GM12878 (cell line): ENCODE data around the gene ASIC1. TPM values are rescaled to one million over a fixed set of nuclear protein-coding genes. Genes with fewer than 3 reads are reported as not detected.
A peak's percentile ranks its signal among the peaks of the same experiment; 100 is the strongest.

Source experiments
- ATAC-seq: fragments of 200-7000 bp; cut with Tn5 transposase; 3 replicates; pipeline ENCODE4 v1.9.1; 2020; ENCODE audit warnings: mild to moderate bottlenecking, moderate library complexity
- BruUV-seq: library from RNA; stranded (reverse); fragments of 400-500 nt; replicated peaks from 2 replicates; lab custom pipeline; 2021; lab: Mats Ljungman, UMichigan
- CTCF ChIA-PET: fragments of 300-600 bp; sonication (Branson Sonifier 250); formaldehyde crosslinking; extraction: SDS; loops from one replicate; lab custom pipeline; 2021; ENCODE audit warnings: inconsistent platforms; lab: Yijun Ruan, JAX
- POLR2A ChIA-PET: fragments of 350-600 bp; formaldehyde crosslinking; extraction: SDS; loops from one replicate; lab custom pipeline; 2021; ENCODE audit warnings: inconsistent platforms; lab: Charles Lee
- RAD21 ChIA-PET: fragments of 300-600 bp; sonication (Branson Sonifier 250); formaldehyde crosslinking; loops from one replicate; lab custom pipeline; 2023; ENCODE audit warnings: antibody characterized with exemption; ENCODE audit not compliant: unreplicated experiment; lab: Charles Lee
- SMC1A ChIA-PET: fragments of 300-600 bp; sonication (Branson Sonifier 250); formaldehyde crosslinking; loops from one replicate; lab custom pipeline; 2023; ENCODE audit not compliant: unreplicated experiment, uncharacterized antibody; lab: Charles Lee
- DNase-seq: peaks from one replicate; pipeline ENCODE4 v3.0.0-alpha.2; 2011; ENCODE audit warnings: low read depth, low spot score
- FAIRE-seq: peaks from 3 replicates; lab custom pipeline; 2011; peaks lifted over from hg19 to GRCh38; lab: Jason Lieb, UNC
- H2AFZ ChIP-seq: 2 replicates; pipeline ENCODE4 v1.6.0; 2011; ENCODE audit warnings: low read depth, low read length, control low read depth; ENCODE audit not compliant: control insufficient read depth
- H3K27ac ChIP-seq: 2 replicates; pipeline ENCODE4 v1.5.1; 2011; ENCODE audit warnings: control low read depth; ENCODE audit not compliant: control insufficient read depth, insufficient read depth
- H3K27me3 ChIP-seq, 2 experiments: replicated peaks in 1 of 2; 2 replicates each; pipeline versions ENCODE4 v1.6.0 to v1.6.1; 2011; ENCODE audit warnings: low read length in 1 of 2; ENCODE audit not compliant: control insufficient read depth in 2 of 2, insufficient read depth in 2 of 2
- H3K36me3 ChIP-seq, 2 experiments: 2 replicates each; pipeline ENCODE4 v1.5.1; 2011; ENCODE audit warnings: low read length in 1 of 2; ENCODE audit not compliant: control insufficient read depth in 2 of 2, insufficient read depth in 2 of 2
- H3K4me1 ChIP-seq: 2 replicates; pipeline ENCODE4 v1.6.1; 2011; ENCODE audit warnings: mild to moderate bottlenecking, low read length, moderate library complexity, mixed read lengths; ENCODE audit not compliant: control insufficient read depth, insufficient read depth
- H3K4me2 ChIP-seq: 2 replicates; pipeline ENCODE4 v1.6.0; 2011; ENCODE audit warnings: control low read depth; ENCODE audit not compliant: control insufficient read depth, insufficient read depth
- H3K4me3 ChIP-seq: fragments of 200-600 bp; sonication (generic); 2 replicates; pipeline ENCODE4 v1.5.1; 2016
- H3K79me2 ChIP-seq: 2 replicates; pipeline ENCODE4 v1.6.0; 2011; ENCODE audit warnings: low read length; ENCODE audit not compliant: control insufficient read depth, insufficient read depth
- H3K9ac ChIP-seq: 2 replicates; pipeline ENCODE4 v1.8.0; 2011; ENCODE audit warnings: low read length, control low read depth, mixed read lengths; ENCODE audit not compliant: control insufficient read depth, insufficient read depth
- H3K9me3 ChIP-seq: replicated peaks from 3 replicates; pipeline ENCODE4 v1.5.1; 2011; ENCODE audit warnings: mild to moderate bottlenecking, low read length; ENCODE audit not compliant: control insufficient read depth, insufficient read depth
- H4K20me1 ChIP-seq: 2 replicates; pipeline ENCODE4 v1.6.0; 2011; ENCODE audit not compliant: control insufficient read depth, insufficient read depth
- GABPA ChIP-seq: IDR thresholded peaks from 2 replicates; pipeline ENCODE4 v1.6.1; 2014; ENCODE audit warnings: antibody characterized with exemption, low read depth, mild to moderate bottlenecking, inconsistent platforms
- MLLT1 ChIP-seq: fragments of 450-650 bp; IDR thresholded peaks from 2 replicates; pipeline ENCODE4 v1.6.1; 2016; ENCODE audit warnings: mild to moderate bottlenecking
- PBX3 ChIP-seq: IDR thresholded peaks from 2 replicates; pipeline ENCODE4 v1.6.1; 2011; ENCODE audit warnings: mild to moderate bottlenecking, low read depth, low read length, moderate library complexity; ENCODE audit not compliant: insufficient replicate concordance
- ZNF687 ChIP-seq: fragments of 450-650 bp; IDR thresholded peaks from 2 replicates; pipeline ENCODE4 v1.6.1; 2017; ENCODE audit warnings: mild to moderate bottlenecking, moderate library complexity
- WGBS: methylation state at CpG from one replicate; pipeline ENCODE4 v1.1.6; 2016; ENCODE audit warnings: low lambda C conversion rate; ENCODE audit not compliant: insufficient replicate concordance, insufficient coverage; ENCODE audit errors: missing lambda C conversion rate; 5-methylcytosine and 5-hydroxymethylcytosine counted together
- in situ Hi-C: fragments of 300-500 bp; cut with MboI; formaldehyde crosslinking; loops from 9 replicates; pipeline ENCODE4 v1.14.3; 2018; ENCODE audit warnings: mixed read lengths
- intact Hi-C: fragments of 100-400 bp; cut with micrococcal nuclease; formaldehyde crosslinking; loops from one replicate; pipeline ENCODE4 v1.14.2; 2022; ENCODE audit not compliant: unreplicated experiment
- polyA plus RNA-seq, 11 experiments: library from polyadenylated mRNA; depleted of rRNA in 4 of 11; unstranded in 6 of 11; stranded (reverse) in 5 of 11; fragments of >200 nt; fragmentation: Nextera tagmentation in 4 of 11; fragmentation: Illumina TruSeq in 1 of 11; extraction: Ambion mirVana in 4 of 11; extraction: Trizol in 1 of 11; gene quantifications; 1 replicate in 1 of 11; 2 replicates in 10 of 11; pipeline versions ENCODE4 v1.2.1 to v1.2.3, GENCODE V29; 2011 to 2016; ENCODE audit warnings: inconsistent platforms in 2 of 11, missing spikeins in 2 of 11, low read depth in 1 of 11
- total RNA-seq, 4 experiments: library from RNA; depleted of rRNA in 3 of 4; stranded (reverse); fragments of >200 nt in 3 of 4; fragmentation: Illumina TruSeq in 1 of 4; extraction: Trizol in 1 of 4; gene quantifications; 2 replicates each; pipeline versions ENCODE4 v1.2.1 to v1.2.3, GENCODE V29; 2013 to 2021

ASIC1 gene
- total and polyA plus RNA-seq, 10 of the 15 experiments (the other 5 are each of a cell fraction or from before 2014, with no cell fraction given) = 0.02 to 0.28 (median 0.21) TPM; not detected in 4

- DNase-seq (no peak), ATAC-seq (no peak), FAIRE-seq (no peak)
- Histone ChIP-seq H3K9ac (peak overlapping the region; percentile 91; the same call in 1 of the 2 replicates), H3K4me1 (0 out of 2 replicates have a peak, but pooled peaks cover 3% of the 10 kb centered on the region), H3K79me2 (peaks cover 58% of the 10 kb centered on the region), H3K27me3 (no peaks in the 10 kb centered on the region), H3K4me2 (peak overlapping the region; percentile 58; the same call in 1 of the 2 replicates), H3K27ac (no peak overlapping the region), H4K20me1 (no peaks in the 10 kb centered on the region), H3K9me3 (no peaks in the 10 kb centered on the region), H3K4me3 (peak overlapping the region; percentile 96), H2AFZ (0 out of 2 replicates have a peak overlapping the region, but pooled peaks have one; percentile 91), H3K36me3 (no peaks in the 10 kb centered on the region; a peak in 1 of 4 replicates)
- intact Hi-C loops (no loop called here), in situ Hi-C loops (no loop called here)
- ChIA-PET CTCF (interaction anchor here (2.3 to 15.2 kb wide), 2 partner anchors 14 to 61 kb away, joined by 10 to 114 read pairs; partner anchors contain the start of gene SMARCD1), RAD21 (interaction anchor here (0.6 kb wide), 1 partner anchor 56 kb away, joined by 3 read pairs; no protein-coding TSS in a partner anchor), POLR2A (interaction anchor here (0.6 to 1.9 kb wide), 4 partner anchors 15 to 377 kb away, joined by 3 to 5 read pairs (median 4); partner anchors contain the start of genes CERS5 and LARP4), SMC1A (interaction anchor here (1.0 to 1.6 kb wide), 2 partner anchors 10 kb away, joined by 3 to 4 read pairs; no protein-coding TSS in a partner anchor)
- no TSS peak for BruUV-seq
- TF ChIP-seq GABPA (no peak), MLLT1 (0 out of 2 replicates have a peak, but pooled peaks have one; percentile 63)
- 82% methylated on average over 8 of the region's 8 CpGs for WGBS
Observed at GRCh38 chr12:50024227-50024626, 33.2 kb upstream of the ASIC1 start.

GRCh38 chr12:50024805-50025186 is 32.6 kb upstream of the ASIC1 start:
- in situ Hi-C loops (no loop called here), intact Hi-C loops (no loop called here)
- Histone ChIP-seq H4K20me1 (no peaks in the 10 kb centered on the region), H3K36me3 (no peaks in the 10 kb centered on the region; a peak in 1 of 4 replicates), H3K27me3 (no peaks in the 10 kb centered on the region), H2AFZ (peak overlapping the region; percentile 91), H3K9me3 (no peaks in the 10 kb centered on the region), H3K79me2 (peaks cover 53% of the 10 kb centered on the region), H3K4me3 (peak overlapping the region; percentile 96), H3K27ac (peak overlapping the region; percentile 71), H3K4me2 (peak overlapping the region; percentile 58), H3K4me1 (0 out of 2 replicates have a peak, but pooled peaks cover 3% of the 10 kb centered on the region), H3K9ac (peak overlapping the region; percentile 91)
- ATAC-seq = peak; percentile 56
- FAIRE-seq = no peak
- TSS peak; percentile 61 for BruUV-seq
- CTCF ChIA-PET = interaction anchor here (1.2 to 15.2 kb wide), 10 partner anchors 9 to 677 kb away, joined by 3 to 114 read pairs (median 5); partner anchors contain the start of genes COX14 and SMARCD1
- POLR2A ChIA-PET = interaction anchor here (0.6 to 1.9 kb wide), 5 partner anchors 15 to 142 kb away, joined by 4 to 10 read pairs (median 5); partner anchors contain the start of genes CERS5 and COX14
- SMC1A ChIA-PET = interaction anchor here (1.0 to 1.6 kb wide), 5 partner anchors 9 to 88 kb away, joined by 3 to 7 read pairs (median 3); partner anchors contain the start of gene COX14
- under 1% methylated on average over 16 of the region's 16 CpGs for WGBS
- no peak for DNase-seq
- TF ChIP-seq ZNF687 (no peak), PBX3 (peak; percentile 24)
- RAD21 ChIA-PET = interaction anchor here (0.6 to 1.5 kb wide), 4 partner anchors 31 to 60 kb away, joined by 3 to 8 read pairs (median 3); partner anchors contain the start of gene SMARCD1
